Measurements from ENCODE around the gene IQCM. TPM values are rescaled to one million over a fixed set of nuclear protein-coding genes. Genes with fewer than 3 reads are reported as not detected.
"Not testable (repeated sequence)": the region's sequence is repeated elsewhere in the genome, so short reads cannot be mapped to it uniquely, and the experiment has no call there.

IQCM gene
- total and polyA plus RNA-seq, 2 donors = not detected

DNA sequence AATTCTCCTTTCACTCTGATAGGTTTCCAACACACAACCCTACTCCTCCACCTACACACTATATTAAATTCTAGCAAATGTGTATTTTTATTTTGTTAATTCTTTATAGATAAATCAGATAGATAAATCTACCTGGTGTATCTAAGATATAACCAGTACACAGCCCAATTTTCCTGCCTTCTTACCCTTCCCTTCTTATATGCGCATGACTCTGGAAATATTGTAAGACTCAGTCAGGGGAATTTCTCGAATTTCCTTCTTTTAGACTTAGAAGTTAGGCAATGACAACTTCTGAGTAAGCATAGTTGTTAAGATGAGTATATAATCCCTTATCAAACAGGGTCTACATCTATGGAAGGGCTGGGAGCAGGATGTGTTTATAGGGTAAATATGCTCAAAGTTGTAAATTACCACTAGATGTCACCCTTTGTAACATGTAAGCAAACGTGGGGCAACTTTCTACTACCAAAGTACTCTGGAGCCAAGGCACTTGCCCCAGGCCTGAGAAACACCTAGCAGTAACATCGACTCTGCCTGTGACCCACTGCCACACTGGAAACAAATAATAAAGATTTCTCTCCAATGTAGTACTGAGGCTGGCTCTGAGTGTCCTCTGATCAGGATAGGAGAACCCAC is 444.7 kb downstream of the IQCM start:
- Histone ChIP-seq H3K4me1 (ENCODE audit: insufficient read depth) (no peaks in the 10 kb centered on the region), H3K4me3 (ENCODE audit: low read depth, low read length) (no peak overlapping the region), H3K27ac (ENCODE audit: low read depth) (no peak overlapping the region), H3K36me3 (ENCODE audit: insufficient read depth) (no peaks in the 10 kb centered on the region)
- DNase-seq (ENCODE audit: extremely low spot score) = no peak
- 64% methylated on average over 4 of the region's 4 CpGs for WGBS

DNA sequence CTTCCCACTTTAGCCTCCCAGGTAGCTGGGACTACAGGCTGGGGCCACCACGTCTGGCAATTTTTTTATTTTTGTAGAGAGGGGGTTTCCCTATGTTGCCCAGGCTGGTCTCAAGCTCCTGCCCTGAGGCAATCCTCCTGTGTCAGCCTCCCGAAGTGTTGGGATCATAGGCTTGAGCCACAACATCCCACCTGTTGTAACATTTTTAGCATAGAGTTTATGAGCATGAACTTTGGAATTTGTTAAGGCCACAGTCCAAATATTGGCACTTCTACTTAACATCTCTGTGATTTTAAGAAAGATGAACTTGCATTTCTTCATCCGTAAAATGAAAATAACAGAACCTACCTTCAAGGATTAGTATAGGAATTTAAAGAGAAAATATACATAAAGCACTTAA is 445.6 kb downstream of the IQCM start:
- 84% methylated on average over 3 of the region's 3 CpGs for WGBS
- Histone ChIP-seq H3K4me3 (ENCODE audit: low read depth, low read length) (no peak overlapping the region), H3K4me1 (ENCODE audit: insufficient read depth) (no peaks in the 10 kb centered on the region), H3K36me3 (ENCODE audit: insufficient read depth) (no peaks in the 10 kb centered on the region), H3K27ac (ENCODE audit: low read depth) (no peak overlapping the region)
- no peak for DNase-seq (ENCODE audit: extremely low spot score)

DNA sequence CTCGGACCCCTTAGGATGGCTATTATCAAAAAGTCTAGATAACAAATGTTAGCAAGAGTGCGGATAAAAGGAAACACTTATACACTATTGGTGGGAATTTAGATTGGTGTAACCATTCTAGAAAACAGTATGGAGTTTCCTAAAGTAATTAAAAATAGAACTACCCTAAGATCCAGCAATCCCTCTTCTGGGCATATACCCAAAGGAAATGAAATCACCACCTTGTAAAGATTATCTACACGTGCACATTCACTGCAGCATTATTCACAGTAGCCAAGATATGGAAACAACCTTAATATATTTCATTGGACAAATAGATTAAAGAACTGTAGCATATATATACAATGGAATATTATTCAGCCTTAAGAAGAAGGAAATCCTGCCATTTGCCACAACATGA is 462.4 kb downstream of the IQCM start:
- no peaks in the 10 kb centered on the region for H3K36me3 ChIP-seq (ENCODE audit: insufficient read depth)
- DNase-seq (ENCODE audit: extremely low spot score) = no peak
- H3K4me1 ChIP-seq (ENCODE audit: insufficient read depth) = no peaks in the 10 kb centered on the region
- H3K4me3 ChIP-seq (ENCODE audit: low read depth, low read length) = no peak overlapping the region
- WGBS = 66% methylated on average over 3 of the region's 3 CpGs
- H3K27ac ChIP-seq (ENCODE audit: low read depth) = no peak overlapping the region

DNA sequence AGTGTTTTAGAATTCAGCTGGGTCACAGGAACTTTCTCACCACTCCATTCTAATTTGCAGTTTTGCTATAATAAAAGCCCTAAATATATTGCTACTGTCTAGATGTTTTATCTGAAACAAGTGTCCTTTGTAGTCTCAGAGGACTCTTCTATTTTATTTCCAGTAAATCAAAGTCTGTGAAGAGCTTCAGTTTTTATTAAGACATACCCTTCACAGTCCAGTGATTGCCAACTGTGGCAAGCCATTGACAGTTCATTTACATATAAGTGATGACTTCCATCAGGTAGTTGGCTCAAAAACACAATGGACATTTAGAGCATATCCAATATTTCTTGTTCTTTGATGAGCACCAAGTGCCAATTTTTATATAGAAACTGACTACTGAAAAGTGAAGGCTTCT is 466.1 kb downstream of the IQCM start:
- DNase-seq (ENCODE audit: extremely low spot score) = no peak
- Histone ChIP-seq H3K27ac (ENCODE audit: low read depth) (no peak overlapping the region), H3K4me1 (ENCODE audit: insufficient read depth) (no peaks in the 10 kb centered on the region), H3K4me3 (ENCODE audit: low read depth, low read length) (no peak overlapping the region), H3K36me3 (ENCODE audit: insufficient read depth) (no peaks in the 10 kb centered on the region)

DNA sequence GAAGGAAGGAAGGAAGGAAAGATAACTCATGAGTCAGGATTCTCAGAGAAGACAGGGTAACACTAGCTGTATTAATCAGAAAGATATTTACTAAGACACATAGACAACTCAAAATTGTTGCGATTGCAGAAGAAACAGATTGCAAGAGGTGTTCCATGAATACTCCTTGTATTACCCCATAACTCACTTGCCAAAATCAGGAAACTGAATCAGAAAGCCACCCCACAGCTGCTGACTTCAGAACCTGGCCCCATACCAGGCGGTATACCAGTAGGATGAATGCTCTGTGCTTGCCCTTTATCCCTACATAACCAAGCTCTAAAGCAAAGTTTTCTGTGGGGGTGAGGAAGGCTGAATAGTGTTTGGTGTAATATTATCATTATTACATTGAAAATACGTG is 468.5 kb downstream of the IQCM start:
- no peak overlapping the region for H3K27ac ChIP-seq (ENCODE audit: low read depth)
- H3K36me3 ChIP-seq (ENCODE audit: insufficient read depth) = no peaks in the 10 kb centered on the region
- DNase-seq (ENCODE audit: extremely low spot score) = no peak
- H3K4me1 ChIP-seq (ENCODE audit: insufficient read depth) = no peaks in the 10 kb centered on the region
- no peak overlapping the region for H3K4me3 ChIP-seq (ENCODE audit: low read depth, low read length)
- 94% methylated on average over 3 of the region's 3 CpGs for WGBS

DNA sequence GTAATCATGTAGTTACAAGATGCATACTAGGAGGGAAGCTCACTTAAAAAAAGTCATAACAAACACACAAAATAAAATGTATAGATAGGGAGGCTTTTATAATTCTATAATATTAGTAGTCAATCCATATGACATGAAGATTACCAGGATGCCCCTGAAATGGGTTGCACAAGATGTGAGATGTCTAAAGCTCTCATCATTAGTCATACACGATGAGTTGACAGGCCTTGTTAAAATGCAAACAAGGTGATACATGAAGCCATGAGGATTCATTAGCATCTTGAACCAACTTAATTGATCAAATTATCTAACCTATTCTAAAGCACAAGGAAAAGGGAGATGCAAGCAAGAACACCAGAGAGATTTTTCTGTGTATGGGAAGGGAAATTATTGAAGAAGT is 470.2 kb downstream of the IQCM start:
- DNase-seq (ENCODE audit: extremely low spot score) = no peak
- Histone ChIP-seq H3K36me3 (ENCODE audit: insufficient read depth) (no peaks in the 10 kb centered on the region), H3K4me3 (ENCODE audit: low read depth, low read length) (no peak overlapping the region), H3K27ac (ENCODE audit: low read depth) (no peak overlapping the region), H3K4me1 (ENCODE audit: insufficient read depth) (no peaks in the 10 kb centered on the region)
- WGBS = 93% methylated on average over 1 of the region's 1 CpG

DNA sequence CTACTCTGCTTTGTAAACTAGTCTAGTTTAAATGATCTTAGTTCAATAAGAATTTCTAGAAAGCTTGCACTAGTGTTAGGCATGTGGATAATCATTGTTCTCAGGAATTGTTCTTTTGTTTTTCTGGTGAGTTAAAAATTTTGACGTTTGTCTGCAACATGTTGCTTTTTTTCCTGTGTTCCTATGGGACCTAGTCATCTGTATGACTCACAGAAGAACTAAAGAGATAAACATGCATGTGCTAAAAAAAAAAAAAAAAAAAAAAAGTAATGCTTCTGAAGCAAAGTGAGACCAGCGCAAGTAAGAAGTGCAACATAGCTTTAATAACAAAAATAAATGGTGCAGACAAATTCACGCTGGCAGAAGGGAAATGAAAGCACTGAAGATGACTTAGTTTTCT is 471.2 kb downstream of the IQCM start:
- no peaks in the 10 kb centered on the region for H3K36me3 ChIP-seq (ENCODE audit: insufficient read depth)
- no peak overlapping the region for H3K27ac ChIP-seq (ENCODE audit: low read depth)
- 78% methylated on average over 3 of the region's 3 CpGs for WGBS
- H3K4me1 ChIP-seq (ENCODE audit: insufficient read depth) = no peaks in the 10 kb centered on the region
- DNase-seq (ENCODE audit: extremely low spot score) = no peak
- H3K4me3 ChIP-seq (ENCODE audit: low read depth, low read length) = no peak overlapping the region

DNA sequence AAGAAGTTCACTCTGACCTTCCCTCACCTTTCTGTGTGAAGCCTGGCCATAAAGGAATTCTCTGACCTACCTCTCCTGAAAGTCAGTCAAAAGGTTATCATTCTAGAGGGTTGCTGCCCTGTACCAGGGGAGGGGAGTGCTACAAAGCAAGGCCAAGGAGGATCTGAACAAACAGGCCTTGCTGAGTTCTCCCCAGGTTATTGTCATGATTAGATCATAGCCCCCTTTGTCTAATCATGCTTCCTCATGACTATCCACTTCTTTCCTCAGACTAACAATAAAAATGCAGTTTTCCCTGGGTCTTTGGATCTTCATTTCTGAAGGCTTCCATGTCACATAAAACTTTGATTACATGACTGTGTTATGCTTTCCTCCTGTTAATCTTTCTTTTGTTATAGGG is 472.0 kb downstream of the IQCM start:
- DNase-seq (ENCODE audit: extremely low spot score) = no peak
- Histone ChIP-seq H3K4me3 (ENCODE audit: low read depth, low read length) (no peak overlapping the region), H3K36me3 (ENCODE audit: insufficient read depth) (no peaks in the 10 kb centered on the region), H3K4me1 (ENCODE audit: insufficient read depth) (no peaks in the 10 kb centered on the region), H3K27ac (ENCODE audit: low read depth) (no peak overlapping the region)

DNA sequence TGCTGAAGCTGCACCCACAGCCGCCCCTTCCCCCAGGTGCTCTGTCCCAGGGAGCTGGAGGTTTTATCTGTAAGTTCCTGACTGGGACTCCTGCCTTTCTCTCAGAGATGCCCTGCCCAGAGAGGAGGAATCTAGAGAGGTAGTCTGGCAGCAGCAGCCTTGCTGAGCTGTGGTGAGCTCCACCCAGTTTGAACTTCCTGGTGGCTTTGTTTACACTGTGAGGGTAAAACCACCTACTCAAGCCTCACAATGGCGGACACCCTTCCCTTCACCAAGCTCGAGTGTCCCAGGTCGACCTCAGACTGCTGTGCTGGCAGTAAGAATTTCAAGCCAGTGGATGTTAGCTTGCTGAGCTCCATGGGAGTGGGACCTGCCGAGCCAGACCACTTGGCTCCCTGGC is 474.5 kb downstream of the IQCM start:
- not testable (repeated sequence) for H3K4me1 ChIP-seq (ENCODE audit: insufficient read depth); H3K27ac ChIP-seq (ENCODE audit: low read depth); H3K36me3 ChIP-seq (ENCODE audit: insufficient read depth); H3K4me3 ChIP-seq (ENCODE audit: low read depth, low read length); DNase-seq (ENCODE audit: extremely low spot score)
- WGBS = 90% methylated on average over 5 of the region's 5 CpGs

DNA sequence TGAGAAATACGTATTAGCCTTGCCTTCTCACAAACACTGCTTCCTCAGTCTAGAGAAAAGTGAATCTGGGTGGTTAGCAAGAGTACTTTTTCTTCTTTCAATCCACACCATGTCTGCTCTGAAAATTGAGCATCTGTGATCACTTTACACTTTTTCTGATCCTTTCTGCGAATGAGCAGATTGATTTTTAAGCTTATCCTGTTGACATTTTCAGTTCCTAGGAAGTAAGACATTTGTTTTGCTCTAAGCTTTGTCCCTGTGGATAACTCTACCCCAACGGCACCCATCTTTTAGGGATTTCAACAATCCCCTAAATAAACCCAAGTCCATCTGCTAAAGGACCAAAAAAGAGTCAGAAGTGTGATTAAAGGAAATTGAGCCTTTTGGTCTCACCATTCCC is 487.5 kb downstream of the IQCM start:
- Histone ChIP-seq H3K4me3 (ENCODE audit: low read depth, low read length) (no peak overlapping the region), H3K36me3 (ENCODE audit: insufficient read depth) (no peaks in the 10 kb centered on the region), H3K27ac (ENCODE audit: low read depth) (no peak overlapping the region), H3K4me1 (ENCODE audit: insufficient read depth) (no peaks in the 10 kb centered on the region)
- 84% methylated on average over 3 of the region's 3 CpGs for WGBS
- DNase-seq (ENCODE audit: extremely low spot score) = no peak

DNA sequence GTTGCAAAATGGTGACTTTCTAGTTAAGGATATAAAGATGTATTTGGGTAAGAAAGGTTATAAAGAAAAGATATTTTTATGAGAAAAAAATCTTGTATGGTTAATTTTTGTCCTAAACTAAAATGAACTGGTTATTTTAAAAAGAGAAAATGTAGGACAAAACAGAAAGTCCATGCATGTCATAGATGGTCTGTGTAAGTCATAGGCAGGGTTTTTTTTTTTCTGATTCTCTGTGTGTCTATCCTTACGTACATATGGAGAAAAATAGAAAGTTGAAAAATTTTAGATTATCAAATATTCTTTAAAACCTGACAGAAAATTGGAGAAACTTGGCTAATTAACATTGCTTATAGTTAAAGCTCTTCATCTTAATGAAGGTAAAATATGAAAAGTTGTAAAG is 493.4 kb downstream of the IQCM start:
- no peak for DNase-seq (ENCODE audit: extremely low spot score)
- WGBS = 96% methylated on average over 1 of the region's 1 CpG
- H3K27ac ChIP-seq (ENCODE audit: low read depth) = no peak overlapping the region
- no peaks in the 10 kb centered on the region for H3K4me1 ChIP-seq (ENCODE audit: insufficient read depth)
- H3K36me3 ChIP-seq (ENCODE audit: insufficient read depth) = no peaks in the 10 kb centered on the region
- H3K4me3 ChIP-seq (ENCODE audit: low read depth, low read length) = no peak overlapping the region

DNA sequence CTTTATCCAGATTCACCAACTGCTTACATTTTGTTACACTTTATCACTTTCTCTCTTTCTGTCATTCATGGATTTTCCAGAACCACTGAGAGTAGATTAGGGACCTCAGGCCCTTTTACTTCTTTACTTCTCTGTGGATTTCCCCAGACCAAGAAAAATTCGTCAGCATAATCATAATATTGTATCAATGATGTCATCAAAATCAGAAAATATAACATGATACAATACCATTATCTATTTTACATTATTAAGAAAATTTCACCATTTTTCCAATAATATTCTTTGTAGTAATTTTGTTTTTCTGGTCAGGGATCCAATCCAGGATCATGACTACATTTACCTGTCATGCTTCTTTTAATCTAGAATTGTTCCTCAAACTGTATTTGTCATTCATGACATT is 494.2 kb downstream of the IQCM start:
- Histone ChIP-seq H3K4me3 (ENCODE audit: low read depth, low read length) (no peak overlapping the region), H3K27ac (ENCODE audit: low read depth) (no peak overlapping the region), H3K4me1 (ENCODE audit: insufficient read depth) (no peaks in the 10 kb centered on the region), H3K36me3 (ENCODE audit: insufficient read depth) (no peaks in the 10 kb centered on the region)
- WGBS = 63% methylated on average over 1 of the region's 1 CpG
- no peak for DNase-seq (ENCODE audit: extremely low spot score)

DNA sequence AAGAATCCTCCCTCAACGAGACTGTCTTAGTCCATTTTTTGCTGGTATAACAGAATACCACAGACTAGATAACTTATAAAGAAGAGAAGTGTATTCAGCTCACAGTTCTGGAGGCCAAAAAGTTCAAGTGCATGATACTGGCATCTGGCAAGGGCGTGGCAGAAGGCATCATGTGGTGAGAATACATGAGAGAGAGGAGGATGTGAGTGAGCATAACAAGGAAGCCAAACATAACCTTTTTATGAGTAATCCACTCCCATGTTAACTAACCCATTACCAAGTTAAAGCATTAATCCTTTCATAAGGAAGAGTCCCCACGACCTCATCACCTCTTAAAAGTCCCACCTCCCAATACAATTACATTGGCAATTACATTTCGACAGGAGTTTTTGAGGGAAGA is 504.6 kb downstream of the IQCM start:
- Histone ChIP-seq H3K4me3 (ENCODE audit: low read depth, low read length) (no peak overlapping the region), H3K27ac (ENCODE audit: low read depth) (no peak overlapping the region), H3K4me1 (ENCODE audit: insufficient read depth) (no peaks in the 10 kb centered on the region), H3K36me3 (ENCODE audit: insufficient read depth) (no peaks in the 10 kb centered on the region)
- no peak for DNase-seq (ENCODE audit: extremely low spot score)
- 78% methylated on average over 4 of the region's 4 CpGs for WGBS

DNA sequence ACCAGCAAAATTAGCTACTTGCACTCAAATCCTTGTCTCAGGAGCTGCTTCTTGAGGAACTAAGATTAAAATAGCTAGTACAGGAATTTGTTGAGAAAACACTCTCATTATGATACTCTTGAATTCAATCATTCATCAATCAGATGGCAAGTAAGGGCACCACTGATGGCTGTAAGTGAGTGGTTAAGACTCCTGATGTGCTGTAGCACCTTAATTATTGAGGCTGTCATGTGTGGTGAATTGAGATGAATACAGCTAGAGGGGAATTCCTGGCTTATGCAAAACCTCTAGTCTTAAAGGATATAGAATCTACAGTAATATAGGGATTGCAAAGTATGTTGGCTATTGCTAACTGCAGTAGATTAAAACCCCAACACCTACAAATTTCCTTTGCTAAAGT is 509.1 kb downstream of the IQCM start:
- no peak overlapping the region for H3K27ac ChIP-seq (ENCODE audit: low read depth)
- no peaks in the 10 kb centered on the region for H3K36me3 ChIP-seq (ENCODE audit: insufficient read depth)
- no peak overlapping the region for H3K4me3 ChIP-seq (ENCODE audit: low read depth, low read length)
- no peaks in the 10 kb centered on the region for H3K4me1 ChIP-seq (ENCODE audit: insufficient read depth)
- DNase-seq (ENCODE audit: extremely low spot score) = no peak
